Endothelial cell of umbilical vein (primary cell): ENCODE measurements around the gene LPAR1.

Experiments
- CTCF ChIP-seq, 2 donors: IDR thresholded peaks; 1 replicate in 1 of 2; 2 replicates in 1 of 2; pipeline ENCODE4 v1.5.1; 2011; ENCODE audit warnings: low read length in 2 of 2, mild to moderate bottlenecking in 2 of 2, moderate library complexity in 2 of 2, control low read depth in 1 of 2, inconsistent platforms in 1 of 2, low read depth in 1 of 2; ENCODE audit not compliant: insufficient read depth in 1 of 2; ENCODE audit errors: extremely low read depth in 1 of 2
- EZH2 ChIP-seq: IDR thresholded peaks from 2 replicates; pipeline ENCODE4 v1.6.1; 2012; ENCODE audit warnings: borderline replicate concordance, low read depth, mild to moderate bottlenecking, moderate library complexity, low read length, inconsistent platforms; ENCODE audit not compliant: severe bottlenecking
- GATA2 ChIP-seq: IDR thresholded peaks from 2 replicates; pipeline ENCODE4 v1.7.0; 2011; ENCODE audit warnings: low read depth, mild to moderate bottlenecking, moderate library complexity, mixed read lengths, low read length; ENCODE audit not compliant: insufficient read length, insufficient read depth
- JUN ChIP-seq: IDR thresholded peaks from 2 replicates; pipeline ENCODE4 v1.6.1; 2011; ENCODE audit warnings: borderline replicate concordance, low read depth; ENCODE audit not compliant: insufficient read length, insufficient read depth
- MAX ChIP-seq: IDR thresholded peaks from 2 replicates; pipeline ENCODE4 v1.6.1; 2011; ENCODE audit not compliant: insufficient read depth, insufficient read length
- POLR2A ChIP-seq: IDR thresholded peaks from 2 replicates; pipeline ENCODE4 v1.6.1; 2012; ENCODE audit warnings: low read depth, mild to moderate bottlenecking, control low read depth, low read length
- POLR2AphosphoS5 ChIP-seq: IDR thresholded peaks from 2 replicates; pipeline ENCODE4 v1.6.1; 2012; ENCODE audit warnings: low read depth, mild to moderate bottlenecking, control low read depth, low read length, moderate library complexity; ENCODE audit not compliant: insufficient read depth

GRCh38 chr9:110938242-110938641, 100.0 kb downstream of the LPAR1 start:
- TF ChIP-seq CTCF (IDR thresholded peaks at IDR 0.05; ENCODE audit: extremely low read depth in 1 of 2, insufficient read depth in 1 of 2, low read depth in 1 of 2, low read length in 2 of 2) (no peak), MAX (no peak), POLR2A (no peak), GATA2 (no peak), EZH2 (no peak), POLR2AphosphoS5 (no peak), JUN (no peak)
